Trophoblast cell (in vitro differentiated cells and primary cell): ENCODE data around the gene PKMYT1.

ENCODE experiments used
- DNase-seq, 2 donors: peaks; one replicate each; pipeline ENCODE4 v3.0.0-alpha.2; 2016
- H2AFZ ChIP-seq: 2 replicates; pipeline ENCODE4 v1.6.1; 2013; ENCODE audit warnings: low read length, moderate library complexity, mild to moderate bottlenecking; ENCODE audit not compliant: insufficient read depth, poor library complexity
- H2AK5ac ChIP-seq: 2 replicates; pipeline ENCODE4 v1.6.1; 2013; ENCODE audit warnings: mild to moderate bottlenecking, low read length
- H2BK120ac ChIP-seq: 2 replicates; pipeline ENCODE4 v1.6.1; 2013; ENCODE audit warnings: low read length, mild to moderate bottlenecking, moderate library complexity; ENCODE audit not compliant: insufficient read depth, poor library complexity
- H2BK12ac ChIP-seq: 2 replicates; pipeline ENCODE4 v1.6.1; 2013; ENCODE audit warnings: mild to moderate bottlenecking, low read length, moderate library complexity
- H2BK5ac ChIP-seq: 2 replicates; pipeline ENCODE4 v1.6.1; 2013; ENCODE audit warnings: low read length, low read depth, moderate library complexity, mild to moderate bottlenecking; ENCODE audit not compliant: poor library complexity
- H3K14ac ChIP-seq: 2 replicates; pipeline ENCODE4 v1.6.1; 2013; ENCODE audit warnings: mild to moderate bottlenecking, low read length
- H3K18ac ChIP-seq: 2 replicates; pipeline ENCODE4 v1.6.1; 2013; ENCODE audit warnings: mild to moderate bottlenecking, low read length
- H3K23ac ChIP-seq: 2 replicates; pipeline ENCODE4 v1.6.1; 2013; ENCODE audit warnings: low read length
- H3K27ac ChIP-seq: 2 replicates; pipeline ENCODE4 v1.5.1; 2013; ENCODE audit warnings: low read depth, mild to moderate bottlenecking, inconsistent platforms, low read length, moderate library complexity
- H3K27me3 ChIP-seq: 2 replicates; pipeline ENCODE4 v1.6.1; 2013; ENCODE audit warnings: inconsistent platforms, mild to moderate bottlenecking, low read length, moderate library complexity; ENCODE audit not compliant: insufficient read depth
- H3K36me3 ChIP-seq, 2 experiments: 1 replicate in 1 of 2; 2 replicates in 1 of 2; pipeline ENCODE4 v1.6.1; 2013; ENCODE audit warnings: low read length in 2 of 2, mild to moderate bottlenecking in 2 of 2, moderate library complexity in 1 of 2; ENCODE audit not compliant: insufficient read depth in 2 of 2, control insufficient read depth in 1 of 2
- H3K4ac ChIP-seq: 2 replicates; pipeline ENCODE4 v1.6.1; 2013; ENCODE audit warnings: low read depth, mild to moderate bottlenecking, low read length, moderate library complexity
- H3K4me1 ChIP-seq, 2 experiments: 1 replicate in 1 of 2; 2 replicates in 1 of 2; pipeline ENCODE4 v1.6.1; 2013; ENCODE audit warnings: low read length in 2 of 2, mild to moderate bottlenecking in 2 of 2, moderate library complexity in 1 of 2; ENCODE audit not compliant: insufficient read depth in 2 of 2, control insufficient read depth in 1 of 2
- H3K4me2 ChIP-seq: 2 replicates; pipeline ENCODE4 v1.6.1; 2013; ENCODE audit warnings: inconsistent platforms, mild to moderate bottlenecking, low read length, moderate library complexity
- H3K4me3 ChIP-seq: 2 replicates; pipeline ENCODE4 v1.5.1; 2013; ENCODE audit warnings: mild to moderate bottlenecking, low read depth, low read length, inconsistent platforms
- H3K79me1 ChIP-seq: one replicate; pipeline ENCODE4 v1.6.1; 2013; ENCODE audit warnings: low read length
- H3K79me2 ChIP-seq: 2 replicates; pipeline ENCODE4 v1.6.1; 2013; ENCODE audit warnings: low read length, mild to moderate bottlenecking; ENCODE audit not compliant: control insufficient read depth, insufficient read depth, poor library complexity
- H3K9ac ChIP-seq: 2 replicates; pipeline ENCODE4 v1.6.1; 2013; ENCODE audit warnings: mild to moderate bottlenecking, low read length
- H3K9me3 ChIP-seq: 2 replicates; pipeline ENCODE4 v1.6.1; 2013; ENCODE audit warnings: low read depth, mild to moderate bottlenecking, control low read depth, inconsistent platforms, low read length; ENCODE audit not compliant: insufficient read depth
- H4K12ac ChIP-seq: 2 replicates; pipeline ENCODE4 v1.6.1; 2013; ENCODE audit warnings: low read depth, mild to moderate bottlenecking, low read length, moderate library complexity
- H4K8ac ChIP-seq: 2 replicates; pipeline ENCODE4 v1.6.1; 2013; ENCODE audit warnings: low read depth, mild to moderate bottlenecking, low read length, moderate library complexity
- H4K91ac ChIP-seq: one replicate; pipeline ENCODE4 v1.6.1; 2013; ENCODE audit warnings: low read depth, mild to moderate bottlenecking, low read length, moderate library complexity
- WGBS: extraction: QIAGEN DNeasy Blood & Tissue Kit; methylation state at CpG from one replicate; pipeline ENCODE4 v1.1.7; 2013; ENCODE audit warnings: missing lambda C conversion rate; ENCODE audit not compliant: insufficient read length, insufficient coverage; ENCODE audit errors: extremely low coverage; 5-methylcytosine and 5-hydroxymethylcytosine counted together

Gene PKMYT1

DNA sequence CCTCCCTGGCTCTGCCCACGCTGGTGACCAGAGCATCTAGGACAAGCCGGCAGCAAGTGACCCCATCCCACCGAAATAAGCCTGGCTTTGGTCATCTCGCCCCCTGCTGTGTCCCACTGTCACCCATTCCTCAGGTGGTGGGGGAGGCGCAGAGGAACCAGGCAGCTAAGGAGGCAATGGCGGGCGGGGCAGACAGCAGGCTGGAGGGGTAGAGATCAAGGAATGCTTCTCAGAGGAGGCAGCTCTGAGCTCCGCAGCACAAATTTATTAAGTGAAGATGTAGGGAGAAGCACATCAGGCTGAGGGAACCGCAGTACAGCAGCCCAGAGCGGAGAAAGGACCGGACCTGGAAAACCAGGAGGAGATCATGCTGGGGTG is 23.7 kb downstream of the PKMYT1 start:
- H2BK12ac ChIP-seq, result no peak overlapping the region
- H2BK120ac ChIP-seq, result no peak overlapping the region
- DNase-seq, result no peak
- H2BK5ac ChIP-seq, result no peak overlapping the region
- H3K18ac ChIP-seq, result no peak overlapping the region
- no peak overlapping the region for H4K8ac ChIP-seq
- no peaks in the 10 kb centered on the region for H3K9me3 ChIP-seq
- H3K4me1 ChIP-seq, result no peaks in the 10 kb centered on the region
- no peak overlapping the region for H3K4me2 ChIP-seq
- H3K23ac ChIP-seq, result no peak overlapping the region
- H4K91ac ChIP-seq, result no peak overlapping the region
- no peak overlapping the region for H3K4me3 ChIP-seq
- no peak overlapping the region for H2AK5ac ChIP-seq
- H4K12ac ChIP-seq, result no peak overlapping the region
- no peaks in the 10 kb centered on the region for H3K36me3 ChIP-seq
- H3K79me2 ChIP-seq, result no peaks in the 10 kb centered on the region
- no peak overlapping the region for H3K9ac ChIP-seq
- H3K27me3 ChIP-seq, result no peaks in the 10 kb centered on the region
- H3K14ac ChIP-seq, result no peak overlapping the region
- no CpG with 5 or more reads among the region's 11 CpGs for WGBS
- H2AFZ ChIP-seq, result no peak overlapping the region
- H3K4ac ChIP-seq, result no peak overlapping the region
- no peaks in the 10 kb centered on the region for H3K79me1 ChIP-seq
- H3K27ac ChIP-seq, result no peak overlapping the region

DNA sequence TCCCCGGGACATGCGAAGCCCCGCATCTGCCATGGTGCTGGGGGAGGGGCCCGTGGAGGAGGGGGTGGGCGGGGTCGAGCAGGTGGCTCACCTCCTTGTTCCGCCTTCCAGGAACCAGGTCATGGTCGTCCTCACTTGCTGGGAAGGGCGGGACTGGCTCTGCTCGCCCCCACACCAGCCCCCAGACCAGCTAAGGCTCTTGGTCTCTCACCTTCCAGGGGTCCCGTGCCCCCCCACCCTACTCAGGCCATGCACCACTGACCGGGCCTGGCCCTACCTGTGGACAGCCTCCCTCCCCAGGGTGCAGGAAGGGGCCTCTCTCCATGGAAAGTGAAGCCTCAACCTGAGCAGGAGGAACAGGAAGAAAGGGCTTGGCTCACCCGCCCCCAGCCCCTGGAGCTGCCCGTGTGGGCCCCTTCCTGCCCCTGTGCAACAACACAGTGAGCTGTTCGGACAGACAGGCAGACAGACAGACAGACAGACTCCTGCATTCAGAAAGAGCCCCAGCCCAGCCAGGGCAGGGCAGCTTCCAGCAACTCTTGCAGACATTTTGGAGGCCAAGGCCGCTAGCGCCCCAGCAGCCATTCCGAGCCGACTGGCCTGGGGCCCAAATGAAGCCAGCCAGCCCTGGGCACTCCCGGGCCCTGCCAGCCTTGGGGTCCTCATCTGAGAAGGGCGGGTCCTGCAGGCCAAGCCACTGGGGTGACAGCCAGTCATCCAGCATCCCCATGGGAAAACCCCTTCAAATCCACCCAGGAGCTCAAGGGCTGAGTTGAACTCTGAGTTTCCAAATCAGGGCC is 24.3 kb downstream of the PKMYT1 start:
- Histone ChIP-seq H3K9ac (no peak overlapping the region), H3K14ac (no peak overlapping the region), H3K27me3 (no peaks in the 10 kb centered on the region), H4K8ac (no peak overlapping the region), H3K79me1 (no peaks in the 10 kb centered on the region), H2BK120ac (no peak overlapping the region), H2AK5ac (no peak overlapping the region), H3K18ac (no peak overlapping the region), H3K4ac (no peak overlapping the region), H4K91ac (no peak overlapping the region), H3K4me1 (no peaks in the 10 kb centered on the region), H3K4me2 (no peak overlapping the region), H2AFZ (no peak overlapping the region), H3K36me3 (no peaks in the 10 kb centered on the region), H3K23ac (no peak overlapping the region), H3K79me2 (no peaks in the 10 kb centered on the region), H3K9me3 (no peaks in the 10 kb centered on the region), H3K4me3 (no peak overlapping the region), H3K27ac (no peak overlapping the region), H2BK5ac (no peak overlapping the region), H4K12ac (no peak overlapping the region), H2BK12ac (no peak overlapping the region)
- no CpG with 5 or more reads among the region's 21 CpGs for WGBS
- no peak for DNase-seq

DNA sequence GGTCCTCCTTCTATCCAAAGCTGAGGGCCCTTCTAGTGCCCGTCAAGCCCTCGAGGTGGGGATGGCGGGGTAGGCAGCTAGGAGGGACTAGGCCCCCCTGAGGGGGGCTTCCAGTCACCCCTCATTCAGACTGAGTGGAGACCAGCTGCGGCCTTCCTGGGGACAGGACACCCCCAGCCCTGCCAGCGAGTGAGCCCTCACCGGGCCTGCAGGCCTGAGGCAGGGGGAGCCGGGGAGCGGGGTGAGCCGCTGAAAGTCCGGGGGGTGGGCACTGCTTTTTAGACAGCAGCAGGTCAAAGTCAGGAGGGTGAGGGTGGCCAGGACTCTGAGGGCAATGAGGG is 24.8 kb downstream of the PKMYT1 start:
- DNase-seq, result no peak
- Histone ChIP-seq H4K91ac (no peak overlapping the region), H3K9ac (no peak overlapping the region), H3K4ac (no peak overlapping the region), H2BK12ac (no peak overlapping the region), H4K8ac (no peak overlapping the region), H3K23ac (no peak overlapping the region), H3K27ac (no peak overlapping the region), H3K14ac (no peak overlapping the region), H3K79me2 (no peaks in the 10 kb centered on the region), H2BK5ac (no peak overlapping the region), H3K18ac (no peak overlapping the region), H2AFZ (no peak overlapping the region), H3K9me3 (no peaks in the 10 kb centered on the region), H3K4me1 (no peaks in the 10 kb centered on the region), H3K36me3 (no peaks in the 10 kb centered on the region), H4K12ac (no peak overlapping the region), H3K4me2 (no peak overlapping the region), H2BK120ac (no peak overlapping the region), H2AK5ac (no peak overlapping the region), H3K4me3 (no peak overlapping the region), H3K27me3 (no peaks in the 10 kb centered on the region), H3K79me1 (no peaks in the 10 kb centered on the region)
- WGBS, result no CpG with 5 or more reads among the region's 10 CpGs

DNA sequence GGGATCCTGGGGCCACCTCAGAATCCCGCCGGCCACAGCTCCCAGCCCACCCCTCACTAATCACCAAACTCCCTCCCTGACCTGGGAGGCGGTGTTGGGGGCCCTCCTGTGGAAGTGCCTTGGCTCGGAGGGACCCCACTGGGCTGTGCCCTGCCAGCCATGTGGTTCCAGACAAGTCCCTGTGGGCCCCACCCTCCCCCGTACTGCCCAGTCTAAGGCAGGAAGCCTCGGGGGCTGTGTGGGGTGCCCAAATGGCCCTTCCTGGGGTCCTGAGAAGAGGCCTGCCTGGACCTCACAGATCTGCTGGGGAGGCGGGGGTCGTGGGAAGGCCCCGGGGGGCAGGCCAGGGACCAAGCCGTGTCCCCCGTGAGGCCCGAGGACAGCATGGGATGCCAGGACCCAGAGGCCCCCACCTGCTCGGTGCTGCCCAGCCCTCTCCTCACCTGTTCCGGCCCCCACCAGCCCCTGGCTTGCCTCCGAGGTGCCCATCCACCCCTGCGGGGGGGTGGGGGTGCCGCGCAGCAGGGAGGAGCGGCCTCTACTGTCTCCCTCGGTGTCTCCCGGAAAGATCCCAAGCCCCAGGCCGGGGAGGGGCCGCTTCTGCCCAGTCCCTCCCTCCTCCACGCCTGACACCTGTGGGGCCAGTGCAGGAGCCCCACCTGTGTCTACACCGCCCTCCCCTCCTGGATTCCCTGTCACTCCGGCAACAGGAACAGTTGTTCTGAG is 25.4 kb downstream of the PKMYT1 start:
- no peak overlapping the region for H2BK120ac ChIP-seq
- no peak overlapping the region for H3K4me2 ChIP-seq
- H3K23ac ChIP-seq, result no peak overlapping the region
- H3K79me1 ChIP-seq, result no peaks in the 10 kb centered on the region
- no peak for DNase-seq
- H2AK5ac ChIP-seq, result no peak overlapping the region
- no peak overlapping the region for H3K27ac ChIP-seq
- no peak overlapping the region for H2AFZ ChIP-seq
- no peak overlapping the region for H3K18ac ChIP-seq
- no peak overlapping the region for H4K91ac ChIP-seq
- H3K14ac ChIP-seq, result no peak overlapping the region
- no peaks in the 10 kb centered on the region for H3K79me2 ChIP-seq
- no peak overlapping the region for H3K4me3 ChIP-seq
- no peaks in the 10 kb centered on the region for H3K36me3 ChIP-seq
- no peak overlapping the region for H2BK12ac ChIP-seq
- no CpG with 5 or more reads among the region's 26 CpGs for whole genome bisulfite sequencing
- H3K9ac ChIP-seq, result no peak overlapping the region
- H3K9me3 ChIP-seq, result no peaks in the 10 kb centered on the region
- H2BK5ac ChIP-seq, result no peak overlapping the region
- no peaks in the 10 kb centered on the region for H3K27me3 ChIP-seq
- no peak overlapping the region for H4K8ac ChIP-seq
- no peak overlapping the region for H4K12ac ChIP-seq
- H3K4me1 ChIP-seq, result no peaks in the 10 kb centered on the region
- H3K4ac ChIP-seq, result no peak overlapping the region
